Measurements from ENCODE around the gene FAM171A2.

Gene FAM171A2

DNA sequence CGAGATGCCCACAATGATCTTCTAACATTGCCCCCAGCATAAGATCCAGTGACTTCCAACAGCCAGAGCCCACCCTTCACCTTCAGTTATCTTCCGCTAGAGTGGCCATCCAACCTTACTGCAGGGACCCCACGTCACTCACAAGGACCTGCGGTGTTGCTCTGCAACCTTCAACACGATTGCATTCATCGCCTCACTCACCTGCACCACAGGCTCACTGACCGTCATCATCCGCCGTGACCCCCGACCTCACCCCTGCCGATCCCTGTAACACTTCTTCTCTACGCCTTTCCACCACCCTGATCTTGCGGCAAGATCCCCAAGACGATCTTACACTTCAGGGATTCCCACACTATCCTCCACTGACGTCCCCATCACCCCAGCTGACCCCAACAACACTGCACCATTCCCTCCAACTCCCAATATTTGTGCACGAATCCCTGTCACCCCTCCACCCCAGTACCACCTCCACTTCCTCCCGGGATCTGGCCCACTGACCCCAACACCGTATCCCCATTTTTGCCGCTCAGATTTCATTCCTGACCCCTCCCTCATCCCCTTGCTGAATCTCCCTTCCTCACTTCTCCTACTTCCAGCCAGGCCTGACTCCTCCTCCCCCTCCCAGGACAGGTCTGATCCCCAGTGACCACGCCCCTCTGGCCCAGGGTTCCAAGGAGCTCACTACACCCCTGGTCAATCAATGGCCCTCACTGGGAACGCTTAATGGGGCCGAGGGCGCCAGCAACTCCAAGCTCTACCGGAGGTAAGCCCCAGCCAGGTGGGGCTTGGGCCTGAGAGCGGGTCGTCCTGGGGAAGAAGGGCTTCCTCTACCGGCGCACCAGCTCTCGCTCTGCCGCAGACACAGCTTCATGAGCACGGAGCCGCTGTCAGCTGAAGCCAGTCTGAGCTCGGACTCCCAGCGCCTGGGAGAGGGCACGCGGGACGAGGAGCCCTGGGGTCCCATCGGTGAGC lies 47.6 kb downstream of the FAM171A2 start:
- no peak for TF ChIP-seq CTCF (IDR thresholded peaks at IDR 0.05; ENCODE audit: low read depth, low read length, missing control alignments)
- DNase-seq (ENCODE audit: low read depth), result no peak
- no peak overlapping the region for H3K4me3 ChIP-seq (ENCODE audit: low read depth, low read length)
- in situ Hi-C loops (cut with HindIII; ENCODE audit: low sequenced_read_pairs), result no loop called here

DNA sequence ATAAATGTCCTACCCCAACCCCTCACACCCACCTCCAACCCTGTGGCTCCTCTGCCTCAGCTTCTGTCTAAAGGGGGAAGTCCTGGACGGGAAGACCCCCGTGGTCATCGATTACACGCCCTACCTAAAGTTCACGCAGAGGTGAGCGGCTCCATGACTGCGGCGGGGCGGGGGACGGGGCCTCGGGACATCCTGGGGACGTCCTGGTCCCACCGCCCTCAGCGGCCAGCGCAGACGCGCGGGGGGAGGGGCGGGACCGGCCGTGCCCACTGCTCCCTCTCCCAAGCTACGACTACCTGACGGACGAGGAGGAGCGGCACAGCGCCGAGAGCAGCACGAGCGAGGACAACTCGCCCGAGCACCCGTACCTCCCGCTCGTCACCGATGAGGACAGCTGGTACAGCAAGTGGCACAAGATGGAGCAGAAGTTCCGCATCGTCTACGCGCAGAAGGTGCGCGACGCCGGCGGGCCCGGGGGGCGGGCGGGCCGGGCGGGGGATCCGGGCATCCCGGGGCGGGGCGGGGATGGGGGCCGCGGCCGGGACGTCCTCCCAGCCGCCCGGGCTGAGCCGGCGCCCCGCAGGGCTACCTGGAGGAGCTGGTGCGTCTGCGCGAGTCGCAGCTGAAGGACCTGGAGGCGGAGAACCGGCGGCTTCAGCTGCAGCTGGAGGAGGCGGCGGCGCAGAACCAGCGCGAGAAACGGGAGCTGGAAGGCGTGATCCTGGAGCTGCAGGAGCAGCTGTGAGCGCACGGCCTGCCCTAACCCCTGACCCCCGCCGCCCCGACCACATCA lies 48.6 kb downstream of the FAM171A2 start:
- TF ChIP-seq CTCF (IDR thresholded peaks at IDR 0.05; ENCODE audit: low read depth, low read length, missing control alignments), result no peak
- in situ Hi-C loops (cut with HindIII; ENCODE audit: low sequenced_read_pairs), result loop anchor here (5.0 kb wide), 2 partner anchors 43 to 108 kb away; no protein-coding TSS in a partner anchor
- no peak for DNase-seq (ENCODE audit: low read depth)
- peak overlapping the region; percentile 19 for H3K4me3 ChIP-seq (ENCODE audit: low read depth, low read length)

GRCh38 chr17:44314524-44314868 lies 49.2 kb downstream of the FAM171A2 start:
- in situ Hi-C loops (cut with HindIII; ENCODE audit: low sequenced_read_pairs), result loop anchor here (5.0 kb wide), 2 partner anchors 42 to 107 kb away; no protein-coding TSS in a partner anchor
- DNase-seq (ENCODE audit: low read depth), result no peak
- no peak overlapping the region for H3K4me3 ChIP-seq (ENCODE audit: low read depth, low read length)
- TF ChIP-seq CTCF (IDR thresholded peaks at IDR 0.05; ENCODE audit: low read depth, low read length, missing control alignments), result no peak

DNA sequence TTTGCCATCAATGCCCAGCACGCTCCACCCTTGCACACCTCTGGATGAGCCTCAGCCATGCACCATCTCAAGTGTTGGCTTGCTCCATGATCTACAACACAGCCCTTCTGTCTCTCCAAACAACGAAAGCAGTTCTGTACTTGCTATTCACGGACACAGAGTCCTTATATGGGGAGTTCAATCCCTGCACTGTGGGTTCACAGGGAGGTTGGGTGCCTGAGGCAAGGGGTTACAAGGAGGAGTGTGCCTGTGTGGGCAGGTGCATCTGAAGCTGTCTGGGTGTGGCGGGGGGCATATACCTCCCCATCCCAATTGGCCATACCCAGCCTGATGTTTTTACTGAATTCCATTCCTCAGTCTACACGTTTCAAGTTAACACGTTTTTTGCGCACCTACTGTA lies 49.6 kb downstream of the FAM171A2 start:
- in situ Hi-C loops (cut with HindIII; ENCODE audit: low sequenced_read_pairs), result loop anchor here (5.0 kb wide), 2 partner anchors 42 to 107 kb away; no protein-coding TSS in a partner anchor
- no peak overlapping the region for H3K4me3 ChIP-seq (ENCODE audit: low read depth, low read length)
- TF ChIP-seq CTCF (IDR thresholded peaks at IDR 0.05; ENCODE audit: low read depth, low read length, missing control alignments), result no peak
- DNase-seq (ENCODE audit: low read depth), result no peak

GRCh38 chr17:44312396-44313104 lies 51.1 kb downstream of the FAM171A2 start:
- TF ChIP-seq CTCF (IDR thresholded peaks at IDR 0.05; ENCODE audit: low read depth, low read length, missing control alignments), result no peak
- in situ Hi-C loops (cut with HindIII; ENCODE audit: low sequenced_read_pairs), result loop anchor here (5.0 kb wide), 2 partner anchors 40 to 105 kb away; no protein-coding TSS in a partner anchor
- H3K4me3 ChIP-seq (ENCODE audit: low read depth, low read length), result no peak overlapping the region
- no peak for DNase-seq (ENCODE audit: low read depth)

Measured in astrocyte of the cerebellum (primary cell).